Prostate gland (tissue), 2 donors: ENCODE results near the gene AMY1C. TPM values are rescaled to one million over a fixed set of nuclear protein-coding genes. Genes with fewer than 3 reads are reported as not detected.

Experiments used
- DNase-seq: peaks from one replicate; pipeline ENCODE4 v3.0.0-alpha.2; 2019; ENCODE audit warnings: low spot score
- H3K27ac ChIP-seq, 2 donors: fragments of 200-600 bp; sonication (generic); 2 replicates each; pipeline ENCODE4 v1.5.1; 2017 to 2019
- H3K27me3 ChIP-seq: fragments of 200-600 bp; sonication (generic); replicated peaks from 2 replicates; pipeline ENCODE4 v1.5.1; 2019; ENCODE audit not compliant: insufficient read depth
- H3K36me3 ChIP-seq, 2 donors: fragments of 200-600 bp; sonication (generic); 1 replicate in 1 of 2; 2 replicates in 1 of 2; pipeline versions ENCODE4 v1.5.1 to v1.8.1; 2017 to 2019
- H3K4me1 ChIP-seq: fragments of 200-600 bp; sonication (generic); replicated peaks from 2 replicates; pipeline ENCODE4 v1.5.1; 2019
- H3K4me3 ChIP-seq, 2 donors: fragments of 200-600 bp; sonication (generic); 2 replicates each; pipeline ENCODE4 v1.5.1; 2017 to 2019
- H3K9me3 ChIP-seq: fragments of 200-600 bp; sonication (generic); 2 replicates; pipeline ENCODE4 v1.5.1; 2017
- POLR2A ChIP-seq: fragments of 450-650 bp; IDR thresholded peaks from one replicate; pipeline ENCODE4 v1.6.1; 2016; ENCODE audit warnings: antibody characterized with exemption, mild to moderate bottlenecking
- POLR2AphosphoS5 ChIP-seq: sonication (generic); formaldehyde crosslinking; IDR thresholded peaks from one replicate; pipeline ENCODE4 v1.6.1; 2017; ENCODE audit warnings: antibody characterized with exemption
- WGBS: methylation state at CpG from one replicate; pipeline ENCODE4 v1.1.5; 2018; 5-methylcytosine and 5-hydroxymethylcytosine counted together
- intact Hi-C: fragments of 100-400 bp; cut with DNase I; formaldehyde crosslinking; loops from one replicate; pipeline ENCODE4 v1.14.2; 2022
- total RNA-seq, 2 donors: library from RNA; depleted of rRNA; stranded (reverse); fragments of >200 nt; gene quantifications; one replicate each; pipeline ENCODE4 v1.1.0, GENCODE V29; 2016
- TF ChIP-seq, protein P1 (sequence below), 4 experiments: fragments of 200-600 bp in 2 of 4; fragments of 450-650 bp in 2 of 4; sonication (generic) in 2 of 4; IDR thresholded peaks; 1 replicate in 3 of 4; 2 replicates in 1 of 4; pipeline ENCODE4 v1.5.1; 2016 to 2019; ENCODE audit warnings: antibody characterized with exemption in 4 of 4, mild to moderate bottlenecking in 2 of 4, moderate library complexity in 2 of 4

The AMY1C gene
- total RNA-seq, 2 donors from 2014 or later = not detected

- Histone ChIP-seq H3K4me3 (no peak overlapping the region), H3K9me3 (no peaks in the 10 kb centered on the region), H3K4me1 (no peaks in the 10 kb centered on the region), H3K36me3 (no peaks in the 10 kb centered on the region), H3K27ac (no peak overlapping the region), H3K27me3 (no peaks in the 10 kb centered on the region)
- intact Hi-C loops = no loop called here
- TF ChIP-seq, protein P1, sequence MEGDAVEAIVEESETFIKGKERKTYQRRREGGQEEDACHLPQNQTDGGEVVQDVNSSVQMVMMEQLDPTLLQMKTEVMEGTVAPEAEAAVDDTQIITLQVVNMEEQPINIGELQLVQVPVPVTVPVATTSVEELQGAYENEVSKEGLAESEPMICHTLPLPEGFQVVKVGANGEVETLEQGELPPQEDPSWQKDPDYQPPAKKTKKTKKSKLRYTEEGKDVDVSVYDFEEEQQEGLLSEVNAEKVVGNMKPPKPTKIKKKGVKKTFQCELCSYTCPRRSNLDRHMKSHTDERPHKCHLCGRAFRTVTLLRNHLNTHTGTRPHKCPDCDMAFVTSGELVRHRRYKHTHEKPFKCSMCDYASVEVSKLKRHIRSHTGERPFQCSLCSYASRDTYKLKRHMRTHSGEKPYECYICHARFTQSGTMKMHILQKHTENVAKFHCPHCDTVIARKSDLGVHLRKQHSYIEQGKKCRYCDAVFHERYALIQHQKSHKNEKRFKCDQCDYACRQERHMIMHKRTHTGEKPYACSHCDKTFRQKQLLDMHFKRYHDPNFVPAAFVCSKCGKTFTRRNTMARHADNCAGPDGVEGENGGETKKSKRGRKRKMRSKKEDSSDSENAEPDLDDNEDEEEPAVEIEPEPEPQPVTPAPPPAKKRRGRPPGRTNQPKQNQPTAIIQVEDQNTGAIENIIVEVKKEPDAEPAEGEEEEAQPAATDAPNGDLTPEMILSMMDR (IDR thresholded peaks at IDR 0.05) = no peak
- TF ChIP-seq POLR2A = no peak
- no peak for TF ChIP-seq POLR2AphosphoS5
- DNase-seq = no peak
Measured at GRCh38 chr1:103761896-103762295, 12.2 kb downstream of the AMY1C start.

- TF ChIP-seq POLR2AphosphoS5 (no peak), POLR2A (no peak)
- TF ChIP-seq, protein P1 (IDR thresholded peaks at IDR 0.05) = no peak
- intact Hi-C loops = no loop called here
Measured at GRCh38 chr1:103779932-103780331, 30.2 kb downstream of the AMY1C start.

GRCh38 chr1:103783944-103784377 lies 34.3 kb downstream of the AMY1C start:
- H3K27ac ChIP-seq = no peak overlapping the region
- WGBS = 82% methylated on average over 4 of the region's 4 CpGs
- no peaks in the 10 kb centered on the region for H3K4me1 ChIP-seq
- H3K4me3 ChIP-seq = no peak overlapping the region
- no peaks in the 10 kb centered on the region for H3K27me3 ChIP-seq
- TF ChIP-seq POLR2A (no peak), POLR2AphosphoS5 (no peak)
- TF ChIP-seq, protein P1 (IDR thresholded peaks at IDR 0.05) = no peak
- DNase-seq = no peak
- no peaks in the 10 kb centered on the region for H3K9me3 ChIP-seq
- intact Hi-C loops = no loop called here
- no peaks in the 10 kb centered on the region for H3K36me3 ChIP-seq

More at GRCh38 chr1:103779932-103780331, 30.2 kb downstream of the AMY1C start:
- no peak for DNase-seq
- Histone ChIP-seq H3K36me3 (no peaks in the 10 kb centered on the region), H3K4me1 (no peaks in the 10 kb centered on the region), H3K9me3 (no peaks in the 10 kb centered on the region), H3K27me3 (no peaks in the 10 kb centered on the region), H3K27ac (no peak overlapping the region), H3K4me3 (no peak overlapping the region)

GRCh38 chr1:103788377-103788776 lies 38.7 kb downstream of the AMY1C start:
- Histone ChIP-seq H3K27ac (no peak overlapping the region), H3K4me1 (no peaks in the 10 kb centered on the region), H3K4me3 (no peak overlapping the region), H3K27me3 (no peaks in the 10 kb centered on the region), H3K9me3 (no peaks in the 10 kb centered on the region), H3K36me3 (no peaks in the 10 kb centered on the region)
- WGBS = 39% methylated on average over 1 of the region's 1 CpG
- intact Hi-C loops = no loop called here
- no peak for DNase-seq
- TF ChIP-seq POLR2A = no peak

DNA sequence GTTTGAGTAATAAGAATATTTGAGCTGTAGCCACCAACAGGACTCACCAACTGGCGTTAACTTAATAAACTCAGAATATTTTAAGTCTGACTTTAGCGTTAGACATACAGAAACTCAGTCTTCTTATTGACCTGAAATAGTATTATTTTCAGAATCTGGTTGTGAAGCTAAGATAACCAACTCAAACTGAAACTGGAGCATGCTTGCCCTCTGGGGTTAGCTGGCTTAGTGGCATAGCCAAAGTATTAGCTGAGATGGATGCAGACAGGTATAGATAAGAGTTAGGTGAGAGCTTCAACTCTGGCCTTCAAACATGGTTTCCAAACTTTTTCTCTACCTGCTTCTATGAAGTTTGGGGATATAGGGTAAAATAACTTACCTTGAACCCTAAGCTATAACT lies 40.5 kb downstream of the AMY1C start:
- Histone ChIP-seq H3K27me3 (no peaks in the 10 kb centered on the region), H3K9me3 (no peaks in the 10 kb centered on the region), H3K4me1 (no peaks in the 10 kb centered on the region), H3K4me3 (no peak overlapping the region), H3K36me3 (no peaks in the 10 kb centered on the region), H3K27ac (no peak overlapping the region)
- intact Hi-C loops = no loop called here
- 87% methylated on average over 2 of the region's 2 CpGs for WGBS
- no peak for DNase-seq
- TF ChIP-seq POLR2AphosphoS5 (no peak), POLR2A (no peak)
- TF ChIP-seq, protein P1 (IDR thresholded peaks at IDR 0.05) = no peak

Other genes starting within 250 kb of the AMY1C start
- 10 to 100 TPM; 14.4 to 27.1 TPM for gene RNPC3, start 224.2 kb upstream of the AMY1C start, total RNA-seq
- gene AMY2B, start 178.3 kb upstream of the AMY1C start, total RNA-seq = 10 to 100 TPM; 14.8 to 18.1 TPM
- gene AMY2A, start 132.5 kb upstream of the AMY1C start, total RNA-seq = not detected
- 1 to 10 TPM in 1 of 2 donors, not detected in 1; 1.9 TPM for gene AMY1A, start 94.1 kb upstream of the AMY1C start, total RNA-seq
- 1 to 10 TPM in 1 of 2 donors, not detected in 1; 1.9 TPM for gene AMY1B, start 53.7 kb upstream of the AMY1C start, total RNA-seq